Ovary (tissue), 3 donors: ENCODE measurements around the gene PTGES.
"Not testable (repeated sequence)": the region's sequence is repeated elsewhere in the genome, so short reads cannot be mapped to it uniquely, and the experiment has no call there.

Experiments
- EP300 ChIP-seq: sonication (generic); formaldehyde crosslinking; IDR thresholded peaks from one replicate; pipeline ENCODE4 v1.6.1; 2017; ENCODE audit warnings: antibody characterized with exemption
- POLR2A ChIP-seq: fragments of 450-650 bp; IDR thresholded peaks from one replicate; pipeline ENCODE4 v1.6.1; 2017; ENCODE audit warnings: antibody characterized with exemption, mild to moderate bottlenecking, moderate library complexity
- TF ChIP-seq, protein P1 (sequence below), 3 donors: fragments of 450-650 bp in 2 of 3; fragments of 200-600 bp in 1 of 3; IDR thresholded peaks; one replicate each; pipeline versions ENCODE4 v1.5.1 to v1.8.0; 2016 to 2022; ENCODE audit warnings: antibody characterized with exemption in 3 of 3, mild to moderate bottlenecking in 1 of 3
- donor health status: DM: no; HTN: no; CAD: no.

DNA sequence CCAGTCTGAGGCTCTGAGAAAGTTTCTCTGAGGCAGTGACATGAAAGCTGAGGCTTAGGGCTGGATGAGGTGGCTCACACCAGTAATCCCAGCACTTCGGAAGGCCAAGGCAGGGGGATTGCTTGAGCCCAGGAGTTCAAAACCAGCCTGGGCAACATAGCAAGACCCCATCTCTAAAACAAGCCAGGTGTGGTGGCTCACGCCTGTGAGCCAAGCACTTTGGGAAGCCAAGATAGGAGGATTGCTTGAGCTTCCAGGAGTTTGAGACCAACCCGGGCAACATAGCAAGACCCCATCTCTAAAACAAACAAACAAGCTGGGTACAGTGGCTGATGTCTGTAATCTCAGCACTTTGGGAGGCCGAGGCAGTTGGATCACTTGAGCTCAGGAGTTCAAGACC lies 3.8 kb downstream of the PTGES start:
- TF ChIP-seq POLR2A, EP300: not testable (repeated sequence)
- TF ChIP-seq, protein P1, sequence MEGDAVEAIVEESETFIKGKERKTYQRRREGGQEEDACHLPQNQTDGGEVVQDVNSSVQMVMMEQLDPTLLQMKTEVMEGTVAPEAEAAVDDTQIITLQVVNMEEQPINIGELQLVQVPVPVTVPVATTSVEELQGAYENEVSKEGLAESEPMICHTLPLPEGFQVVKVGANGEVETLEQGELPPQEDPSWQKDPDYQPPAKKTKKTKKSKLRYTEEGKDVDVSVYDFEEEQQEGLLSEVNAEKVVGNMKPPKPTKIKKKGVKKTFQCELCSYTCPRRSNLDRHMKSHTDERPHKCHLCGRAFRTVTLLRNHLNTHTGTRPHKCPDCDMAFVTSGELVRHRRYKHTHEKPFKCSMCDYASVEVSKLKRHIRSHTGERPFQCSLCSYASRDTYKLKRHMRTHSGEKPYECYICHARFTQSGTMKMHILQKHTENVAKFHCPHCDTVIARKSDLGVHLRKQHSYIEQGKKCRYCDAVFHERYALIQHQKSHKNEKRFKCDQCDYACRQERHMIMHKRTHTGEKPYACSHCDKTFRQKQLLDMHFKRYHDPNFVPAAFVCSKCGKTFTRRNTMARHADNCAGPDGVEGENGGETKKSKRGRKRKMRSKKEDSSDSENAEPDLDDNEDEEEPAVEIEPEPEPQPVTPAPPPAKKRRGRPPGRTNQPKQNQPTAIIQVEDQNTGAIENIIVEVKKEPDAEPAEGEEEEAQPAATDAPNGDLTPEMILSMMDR (IDR thresholded peaks at IDR 0.05) = not testable (repeated sequence)
